ENCODE data around the gene NADK2. TPM values are rescaled to one million over a fixed set of nuclear protein-coding genes. Genes with fewer than 3 reads are reported as not detected.

The NADK2 gene
- polyA plus RNA-seq, 2 donors: 5.0 to 6.2 TPM

DNA sequence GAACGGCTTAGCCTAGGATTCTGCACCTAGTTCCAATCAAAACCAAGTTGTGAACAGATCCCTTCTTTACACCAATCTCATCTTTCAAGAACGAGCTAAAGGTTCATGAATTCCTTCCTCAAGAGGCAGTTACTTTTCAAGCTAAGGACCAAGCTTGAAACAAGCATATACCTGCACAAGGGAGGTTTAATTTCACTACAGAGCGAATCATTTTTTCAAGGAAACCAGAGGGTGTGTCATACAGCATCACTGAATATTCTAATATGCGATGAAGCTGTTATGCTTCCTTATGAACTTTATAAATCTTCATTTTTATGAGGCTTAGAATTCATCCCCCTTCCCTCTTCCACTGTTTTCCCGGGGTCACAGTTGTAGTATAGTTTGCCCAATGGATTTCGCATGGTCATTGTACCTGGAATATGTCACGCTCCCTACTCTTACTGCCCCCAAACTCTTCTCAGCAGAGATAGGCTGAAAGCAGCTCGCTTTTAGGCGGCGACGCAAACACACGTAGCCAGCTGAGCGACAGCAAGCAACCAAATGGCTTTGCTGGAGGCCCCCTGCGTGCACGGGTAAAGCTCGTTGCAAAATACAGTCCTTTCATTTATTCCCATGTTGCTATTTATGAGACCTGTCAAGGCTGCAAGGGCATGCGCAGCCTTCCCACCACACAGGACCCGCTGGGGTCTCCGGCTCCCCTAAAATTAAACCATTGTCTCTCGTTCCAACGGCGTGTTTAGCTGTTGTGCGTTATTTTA, 90.9 kb downstream of the NADK2 start:
- peak overlapping the region; percentile 70 to 95 for H3K4me3 ChIP-seq (ENCODE audit: low read depth in 1 of 2, low read length in 2 of 2)
- H3K4me1 ChIP-seq (ENCODE audit: control insufficient read depth in 2 of 2, insufficient read depth in 2 of 2, low read length in 1 of 2): no peaks in the 10 kb centered on the region
- WGBS, 2 donors: 2% methylated on average over 23 of the region's 23 CpGs
- H3K9me3 ChIP-seq (ENCODE audit: control insufficient read depth in 2 of 2, insufficient read depth in 1 of 2, low read depth in 1 of 2, low read length in 1 of 2): no peaks in the 10 kb centered on the region
- no peaks in the 10 kb centered on the region for H3K27me3 ChIP-seq (ENCODE audit: control insufficient read depth in 1 of 2, insufficient read depth in 2 of 2, low read length in 2 of 2)
- H3K27ac ChIP-seq (ENCODE audit: low read depth in 2 of 2, low read length in 1 of 2): peak overlapping the region; percentile 68 to 88
- H3K36me3 ChIP-seq (ENCODE audit: control insufficient read depth in 2 of 2, insufficient read depth in 2 of 2, low read length in 1 of 2): no peaks in the 10 kb centered on the region

DNA sequence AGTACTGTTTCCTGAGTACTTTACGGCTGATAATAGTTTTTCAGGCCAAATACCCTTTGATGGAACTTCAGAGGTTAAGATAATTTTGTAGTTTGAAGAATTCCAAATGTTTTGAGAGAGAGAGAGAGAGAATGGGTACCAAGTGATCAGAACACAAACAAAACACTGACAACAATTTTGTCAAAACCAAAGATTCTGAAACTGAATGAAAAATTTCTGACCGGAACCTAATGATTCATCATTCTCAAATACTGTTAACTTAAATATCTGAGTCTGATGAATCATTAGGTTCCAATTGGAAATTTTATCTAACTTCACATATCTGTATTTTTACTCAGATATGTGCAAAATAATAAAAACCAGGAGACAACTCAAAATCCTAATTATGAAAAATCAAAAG, 94.0 kb downstream of the NADK2 start:
- H3K27ac ChIP-seq (ENCODE audit: low read depth in 2 of 2, low read length in 1 of 2): no peak overlapping the region
- WGBS, 2 donors: 83% methylated on average over 2 of the region's 2 CpGs
- no peaks in the 10 kb centered on the region for H3K36me3 ChIP-seq (ENCODE audit: control insufficient read depth in 2 of 2, insufficient read depth in 2 of 2, low read length in 1 of 2)
- no peaks in the 10 kb centered on the region for H3K9me3 ChIP-seq (ENCODE audit: control insufficient read depth in 2 of 2, insufficient read depth in 1 of 2, low read depth in 1 of 2, low read length in 1 of 2)
- no peak overlapping the region for H3K4me3 ChIP-seq (ENCODE audit: low read depth in 1 of 2, low read length in 2 of 2)
- H3K4me1 ChIP-seq (ENCODE audit: control insufficient read depth in 2 of 2, insufficient read depth in 2 of 2, low read length in 1 of 2): no peaks in the 10 kb centered on the region
- no peaks in the 10 kb centered on the region for H3K27me3 ChIP-seq (ENCODE audit: control insufficient read depth in 1 of 2, insufficient read depth in 2 of 2, low read length in 2 of 2)

GRCh38 chr5:36146390-36146789, 95.3 kb downstream of the NADK2 start:
- no peaks in the 10 kb centered on the region for H3K4me1 ChIP-seq (ENCODE audit: control insufficient read depth in 2 of 2, insufficient read depth in 2 of 2, low read length in 1 of 2)
- H3K36me3 ChIP-seq (ENCODE audit: control insufficient read depth in 2 of 2, insufficient read depth in 2 of 2, low read length in 1 of 2): no peaks in the 10 kb centered on the region
- no peak overlapping the region for H3K27ac ChIP-seq (ENCODE audit: low read depth in 2 of 2, low read length in 1 of 2)
- 61 to 83% methylated on average over 3 of the region's 3 CpGs for WGBS, 2 donors
- H3K9me3 ChIP-seq (ENCODE audit: control insufficient read depth in 2 of 2, insufficient read depth in 1 of 2, low read depth in 1 of 2, low read length in 1 of 2): no peaks in the 10 kb centered on the region
- no peaks in the 10 kb centered on the region for H3K27me3 ChIP-seq (ENCODE audit: control insufficient read depth in 1 of 2, insufficient read depth in 2 of 2, low read length in 2 of 2)
- no peak overlapping the region for H3K4me3 ChIP-seq (ENCODE audit: low read depth in 1 of 2, low read length in 2 of 2)

GRCh38 chr5:36145311-36145710, 96.4 kb downstream of the NADK2 start:
- WGBS, 2 donors: 84 to 90% methylated on average over 4 of the region's 4 CpGs
- H3K27ac ChIP-seq (ENCODE audit: low read depth in 2 of 2, low read length in 1 of 2): no peak overlapping the region
- H3K36me3 ChIP-seq (ENCODE audit: control insufficient read depth in 2 of 2, insufficient read depth in 2 of 2, low read length in 1 of 2): peaks cover 0 to 1% of the 10 kb centered on the region in 2 donors
- H3K27me3 ChIP-seq (ENCODE audit: control insufficient read depth in 1 of 2, insufficient read depth in 2 of 2, low read length in 2 of 2): no peaks in the 10 kb centered on the region
- H3K4me3 ChIP-seq (ENCODE audit: low read depth in 1 of 2, low read length in 2 of 2): no peak overlapping the region
- no peaks in the 10 kb centered on the region for H3K4me1 ChIP-seq (ENCODE audit: control insufficient read depth in 2 of 2, insufficient read depth in 2 of 2, low read length in 1 of 2)
- H3K9me3 ChIP-seq (ENCODE audit: control insufficient read depth in 2 of 2, insufficient read depth in 1 of 2, low read depth in 1 of 2, low read length in 1 of 2): no peaks in the 10 kb centered on the region

Other genes with a start within 250 kb of the NADK2 start
- gene UGT3A2, start 175.0 kb downstream of the NADK2 start, polyA plus RNA-seq: under 1 TPM in 1 of 2 donors, not detected in 1; 0.02 TPM
- gene LMBRD2, start 90.0 kb downstream of the NADK2 start, polyA plus RNA-seq: 1 to 10 TPM; 1.3 to 2.3 TPM
- gene SKP2, start 89.8 kb downstream of the NADK2 start, polyA plus RNA-seq: 1 to 10 TPM; 5.1 to 7.5 TPM
- gene RANBP3L, start 60.0 kb upstream of the NADK2 start, polyA plus RNA-seq: under 1 TPM; 0.02 to 0.07 TPM